H1 (cell line): ENCODE data around the gene RPS3A. TPM values are rescaled to one million over a fixed set of nuclear protein-coding genes. Genes with fewer than 3 reads are reported as not detected.

Source experiments
- SAP30 ChIP-seq: fragments of 300-600 bp; sonication (generic); IDR thresholded peaks from 2 replicates; pipeline ENCODE4 v1.7.1; 2012; ENCODE audit warnings: low read length, moderate library complexity, mild to moderate bottlenecking, inconsistent platforms; ENCODE audit not compliant: insufficient read depth, insufficient replicate concordance
- polyA plus RNA-seq, 7 experiments: library from polyadenylated mRNA; depleted of rRNA in 3 of 7; stranded (reverse) in 5 of 7; unstranded in 2 of 7; fragments of >200 nt in 5 of 7; fragments of 200-250 nt in 2 of 7; gene quantifications; 1 replicate in 5 of 7; 2 replicates in 1 of 7; 4 replicates in 1 of 7; pipeline versions ENCODE4 v1.2.1 to v1.2.3, GENCODE V29; 2011 to 2013; ENCODE audit warnings: missing spikeins in 2 of 7, mixed read lengths in 2 of 7
- total RNA-seq: library from RNA; stranded (reverse); fragmentation: NEBNext Ultra II Directional; extraction: Animal tissue kit (Norgen Biotek cat#: 25700); gene quantifications from 2 replicates; pipeline ENCODE4 v1.2.1, GENCODE V29; 2021

The RPS3A gene
- total and polyA plus RNA-seq, 2 of the 8 experiments (the other 6 are each of a cell fraction or from before 2014, with no cell fraction given) = 2,162 to 2,822 TPM

DNA sequence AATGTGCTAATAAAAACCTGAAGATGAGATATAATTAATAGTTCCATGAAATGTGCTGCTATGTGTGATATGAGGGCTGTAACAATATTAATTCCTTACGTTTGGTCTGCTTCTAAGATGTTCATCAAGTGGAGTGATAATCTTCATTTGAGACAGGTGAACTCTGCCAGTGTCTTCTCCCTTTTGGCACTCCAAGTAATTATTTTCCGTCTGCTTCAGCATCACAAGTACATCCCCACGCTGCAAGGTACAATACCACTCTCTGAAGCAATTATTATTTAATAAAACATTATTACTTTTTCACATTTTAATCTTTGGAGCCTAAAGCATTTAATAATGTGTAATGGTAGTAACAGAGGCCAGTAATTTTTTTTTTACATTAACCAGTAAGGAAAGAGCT lies 44.4 kb downstream of the RPS3A start (continued):
- no peak for TF ChIP-seq SAP30
- TF ChIP-seq, all 59 proteins: peak for 0
